Left lobe of liver (tissue), 2 donors: Measurements from ENCODE around the gene UBE2I. TPM values are rescaled to one million over a fixed set of nuclear protein-coding genes. Genes with fewer than 3 reads are reported as not detected.
"Not testable (repeated sequence)": the region's sequence is repeated elsewhere in the genome, so short reads cannot be mapped to it uniquely, and the experiment has no call there.

Experiments used
- ATAC-seq: fragments of 200-7000 bp; cut with Tn5 transposase; one replicate; pipeline ENCODE4 v1.9.1; 2020; ENCODE audit warnings: mild to moderate bottlenecking, moderate library complexity
- DNase-seq: peaks from one replicate; pipeline ENCODE4 v3.0.0-alpha.2; 2020; ENCODE audit warnings: low spot score
- total RNA-seq: library from RNA; stranded (reverse); gene quantifications from one replicate; pipeline ENCODE4 v1.2.1, GENCODE V29; 2021
- donor health status: DM: no; HTN: no; CAD: no; lungs with moderate emphysema.
- donor health status: DM: no; HTN: yes; CAD: no.

Gene UBE2I
- total RNA-seq, 1 donor from 2014 or later: 28.0 TPM

- not testable (repeated sequence) for ATAC-seq, DNase-seq
Measured at GRCh38 chr16:1292208-1292607, 17.2 kb upstream of the UBE2I start.

DNA sequence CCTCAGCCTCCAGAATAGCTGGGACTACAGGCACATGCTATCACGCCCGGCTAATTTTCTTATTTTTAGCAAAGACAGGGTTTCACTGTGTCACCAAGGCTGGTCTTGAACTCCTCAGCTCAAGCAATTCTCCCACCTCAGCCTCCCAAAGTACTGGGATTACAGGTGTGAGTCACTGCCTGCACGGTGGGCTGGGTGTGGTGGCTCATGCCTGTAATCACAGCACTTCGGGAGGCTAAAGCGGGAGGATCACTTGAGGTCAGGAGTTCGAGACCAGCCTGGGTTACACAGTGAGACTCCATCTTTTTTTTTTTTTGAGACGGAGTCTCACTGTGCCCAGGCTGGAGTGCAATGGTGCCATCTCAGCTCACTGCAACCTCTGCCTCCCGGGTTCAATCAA lies 16.6 kb upstream of the UBE2I start:
- ATAC-seq, DNase-seq: not testable (repeated sequence)

GRCh38 chr16:1293921-1294656 lies 15.3 kb upstream of the UBE2I start:
- ATAC-seq (no peak), DNase-seq (no peak)

- ATAC-seq: no peak
- no peak for DNase-seq
Measured at GRCh38 chr16:1295465-1295864, 14.0 kb upstream of the UBE2I start.

DNA sequence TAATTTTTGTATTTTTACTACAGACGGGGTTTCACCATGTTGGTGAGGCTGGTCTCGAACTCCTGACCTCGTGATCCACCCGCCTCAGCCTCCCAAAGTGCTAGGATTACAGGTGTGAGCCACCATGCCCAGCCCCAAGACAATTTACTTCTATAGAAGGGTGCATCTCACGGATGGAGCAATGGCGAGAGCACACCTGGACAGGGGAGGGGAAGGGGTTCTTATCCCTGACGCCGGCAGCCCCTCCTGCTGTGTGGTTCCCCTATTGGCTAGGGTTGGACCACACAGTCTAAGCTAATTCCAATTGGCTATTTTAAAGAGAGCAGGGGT lies 12.8 kb upstream of the UBE2I start:
- ATAC-seq, DNase-seq: not testable (repeated sequence)

DNA sequence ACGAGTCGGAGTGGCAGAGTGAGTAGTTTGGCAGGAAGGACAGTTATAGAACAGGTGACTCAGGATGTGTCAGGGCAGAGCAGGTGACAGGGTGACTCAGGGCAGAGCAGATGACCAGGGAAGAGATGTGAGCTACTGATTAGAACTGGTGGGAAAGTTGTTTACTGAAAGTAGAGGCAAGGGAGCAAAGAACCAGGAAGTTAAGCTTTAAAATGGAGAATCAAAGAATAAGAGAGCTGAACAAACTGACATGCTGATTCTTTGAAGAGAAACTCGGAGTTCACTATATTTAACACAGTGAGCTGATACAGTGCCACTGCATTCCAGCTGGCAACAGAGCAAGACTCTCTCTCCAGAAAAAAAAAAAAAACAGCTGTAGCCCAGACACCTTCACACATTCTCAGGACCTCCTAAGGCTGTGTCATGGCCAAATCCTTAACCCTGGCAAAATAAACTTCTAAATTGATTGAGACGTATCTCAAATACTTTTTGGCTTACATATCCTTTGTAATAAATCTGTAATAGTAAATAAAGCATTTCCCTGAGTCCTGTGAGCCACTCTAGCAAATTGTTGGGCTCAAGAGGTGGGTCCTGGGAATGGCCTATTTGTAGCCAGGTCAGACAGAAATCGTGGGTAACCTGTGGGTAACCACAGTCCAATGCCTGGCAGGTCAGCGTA lies 12.3 kb upstream of the UBE2I start:
- DNase-seq (no peak), ATAC-seq (peak; percentile 29)

DNA sequence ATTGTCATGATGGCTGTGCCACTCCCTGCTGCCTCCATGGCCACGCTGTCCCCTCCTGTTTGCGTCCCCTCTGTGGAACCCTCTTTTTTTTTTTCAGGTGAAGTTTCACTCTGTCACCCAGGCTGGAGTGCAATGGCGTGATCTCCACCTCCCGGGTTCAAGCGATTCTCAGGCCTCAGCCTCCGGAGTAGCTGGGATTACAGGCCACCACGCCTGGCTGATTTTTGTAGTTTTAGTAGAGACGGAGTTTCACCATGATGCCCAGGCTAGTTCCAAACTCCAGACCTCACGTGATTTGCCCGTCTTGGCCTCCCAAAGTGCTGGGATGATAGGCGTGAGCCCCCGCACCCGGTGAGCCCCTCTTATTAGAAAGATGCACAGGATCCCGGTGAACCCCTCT lies 11.0 kb upstream of the UBE2I start:
- ATAC-seq: no peak
- DNase-seq: no peak

DNA sequence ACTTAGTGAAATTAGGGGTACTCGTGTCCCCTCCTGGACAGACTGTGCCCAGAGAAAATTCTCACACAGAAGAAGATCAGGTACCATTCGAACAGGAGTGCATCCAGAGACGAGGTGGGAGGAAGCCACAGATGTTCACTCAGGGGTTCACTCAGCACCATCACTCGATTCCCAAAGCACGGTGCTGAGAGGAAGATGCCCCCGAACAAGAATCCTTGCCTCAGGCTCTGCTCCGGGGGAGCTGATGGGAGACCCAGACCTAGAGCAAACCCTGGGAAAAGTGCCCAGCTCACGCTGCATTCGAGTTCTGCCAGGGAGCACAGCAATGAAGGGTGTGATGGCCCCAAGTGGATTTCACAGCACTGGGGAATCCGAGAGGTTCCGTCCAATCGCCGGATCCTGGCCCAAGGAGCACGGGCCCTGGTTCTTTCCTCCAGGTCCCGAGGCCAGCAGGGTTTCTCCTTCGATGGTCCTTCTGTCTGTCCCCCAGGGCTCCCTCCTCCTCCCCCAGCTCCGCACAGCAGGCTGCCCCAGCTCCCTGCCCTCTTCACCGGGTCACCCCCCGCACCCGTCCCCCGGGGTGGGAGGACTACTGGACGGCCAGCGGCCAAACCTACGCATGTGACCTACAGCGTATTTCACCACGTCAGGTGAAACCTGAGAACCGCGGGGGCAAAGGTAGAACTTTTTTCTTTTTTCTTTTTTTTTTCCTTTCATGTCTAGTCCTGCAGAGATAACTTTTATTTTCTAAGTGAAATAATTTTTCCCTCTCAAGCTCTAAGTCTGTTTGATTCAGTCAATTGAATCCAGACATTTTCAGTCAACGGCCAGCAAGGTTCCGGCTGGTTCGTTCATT lies 10.2 kb upstream of the UBE2I start:
- DNase-seq (peak; percentile 94), ATAC-seq (peak; percentile 86)

GRCh38 chr16:1299868-1300203 lies 9.6 kb upstream of the UBE2I start:
- DNase-seq (peak; percentile 73), ATAC-seq (peak; percentile 44)

- ATAC-seq (peak; percentile 75), DNase-seq (peak; percentile 78)
Measured at GRCh38 chr16:1300664-1301476, 8.6 kb upstream of the UBE2I start.

GRCh38 chr16:1301562-1301961 lies 7.9 kb upstream of the UBE2I start:
- no peak for DNase-seq

GRCh38 chr16:1305823-1306222 lies 3.6 kb upstream of the UBE2I start:
- DNase-seq (no peak), ATAC-seq (no peak)

More at GRCh38 chr16:1301562-1301961, 7.9 kb upstream of the UBE2I start:
- no peak for ATAC-seq

GRCh38 chr16:1306334-1306733 lies 3.1 kb upstream of the UBE2I start:
- ATAC-seq: no peak

DNA sequence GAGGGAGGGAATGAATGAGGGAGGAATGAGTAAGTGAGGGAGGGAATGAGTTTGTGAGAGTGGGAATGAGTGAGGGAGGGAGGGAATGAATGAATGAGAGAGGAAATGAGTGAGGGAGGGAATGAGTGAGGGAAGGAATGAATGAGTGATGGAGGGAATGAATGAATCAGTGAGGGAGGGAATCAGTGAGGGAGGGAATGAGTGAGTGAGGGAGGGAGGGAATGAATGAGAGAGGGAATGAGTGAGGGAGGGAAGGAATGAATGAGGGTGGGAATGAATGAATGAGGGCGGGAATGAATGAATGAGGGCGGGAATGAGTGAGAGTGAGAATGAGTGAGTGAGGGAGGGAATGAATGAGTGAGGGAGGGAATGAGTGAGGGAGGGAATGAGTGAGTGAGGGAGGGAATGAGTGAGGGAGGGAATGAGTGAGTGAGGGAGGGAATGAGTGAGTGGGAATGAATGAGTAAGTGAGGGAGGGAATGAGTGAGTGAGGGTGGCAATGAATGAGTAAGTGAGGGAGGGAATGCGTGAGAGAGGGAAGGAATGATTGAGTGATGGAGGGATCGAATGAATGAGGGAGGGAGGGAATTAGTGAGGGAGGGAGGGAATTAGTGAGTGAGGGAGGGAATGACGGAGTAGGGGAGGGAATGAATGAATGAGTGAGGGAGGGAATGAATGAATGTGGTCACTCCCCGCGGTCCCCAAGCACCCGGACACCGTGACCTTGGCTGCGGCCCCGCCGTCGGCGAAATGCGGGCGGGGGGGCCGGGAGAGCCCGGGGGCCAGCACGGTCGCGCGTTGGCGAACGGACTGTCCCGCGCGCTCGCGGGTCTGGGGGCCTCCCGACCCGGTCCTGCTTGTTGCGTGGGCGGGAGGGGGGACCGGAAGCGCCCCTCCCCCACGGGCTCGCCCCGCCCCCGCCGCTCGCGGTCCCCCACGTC lies 1.1 kb upstream of the UBE2I start:
- ATAC-seq (no peak), DNase-seq (no peak)

More at GRCh38 chr16:1306334-1306733, 3.1 kb upstream of the UBE2I start:
- DNase-seq: no peak

DNA sequence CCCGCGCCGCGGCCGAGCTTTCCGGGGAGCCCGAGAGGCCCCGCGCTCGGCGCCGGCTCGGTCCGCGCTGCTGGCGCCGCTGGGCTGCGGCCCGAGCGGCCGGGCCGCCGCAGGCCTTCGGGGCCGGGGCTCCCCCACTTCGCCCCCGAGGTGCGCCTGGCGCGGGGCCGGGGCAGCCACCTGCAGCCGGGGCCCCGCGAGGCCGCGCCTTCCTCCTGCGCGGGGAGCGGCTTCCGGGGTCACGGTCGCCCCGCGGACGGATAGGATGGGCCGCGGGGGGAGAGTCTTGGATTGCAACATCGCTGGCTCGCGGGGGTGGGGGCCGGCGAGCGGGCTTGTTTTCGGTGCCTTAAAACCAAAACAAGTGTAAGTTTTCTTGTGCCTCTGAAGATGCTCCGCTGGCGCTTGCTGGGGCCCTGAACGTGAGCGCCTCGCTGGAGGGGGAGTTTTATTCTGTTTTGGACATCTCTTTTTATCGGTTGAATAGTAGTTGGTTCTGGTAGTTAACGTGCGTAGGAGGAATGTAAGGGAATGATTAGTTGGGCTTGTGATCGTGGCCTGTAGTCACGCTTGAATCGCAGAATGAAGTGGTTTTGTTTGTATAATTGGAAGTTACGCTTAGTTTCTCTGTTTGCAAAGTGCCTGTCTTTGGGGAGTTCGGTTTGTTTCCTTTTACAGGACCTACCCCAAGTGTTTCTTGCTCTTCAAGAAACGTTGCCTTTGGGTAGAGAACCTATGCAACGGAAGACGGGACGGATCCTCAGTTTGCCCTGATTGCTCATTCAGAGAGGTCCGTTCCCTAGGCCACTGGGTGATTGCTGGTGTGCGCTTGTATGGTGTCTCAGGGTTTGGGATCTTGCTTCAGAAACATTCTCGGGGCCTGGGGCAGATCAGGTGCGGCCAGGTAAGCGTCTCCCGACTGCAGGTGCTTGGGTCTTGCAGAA lies 724 bp downstream of the UBE2I start:
- ATAC-seq: peak; percentile 8
- peak; percentile 59 for DNase-seq

DNA sequence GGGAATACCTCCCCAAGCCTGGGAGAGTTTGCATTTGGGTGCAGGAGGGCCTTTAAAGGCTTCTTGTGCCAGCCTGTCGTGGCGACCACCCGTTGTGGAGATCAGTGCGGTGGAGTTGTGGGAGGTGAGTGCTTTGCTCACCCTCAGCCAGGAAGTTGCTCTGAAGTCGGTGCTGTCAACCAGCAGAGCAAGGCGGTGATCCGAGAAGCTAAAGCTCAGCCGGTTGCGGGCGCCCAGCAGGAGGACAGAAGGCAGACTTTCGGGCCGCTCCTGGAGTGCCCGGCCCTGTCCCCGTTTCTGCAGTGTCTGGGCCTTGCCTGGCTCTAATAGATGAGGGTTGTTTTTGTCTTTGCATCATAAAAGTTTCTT lies 1.4 kb downstream of the UBE2I start:
- ATAC-seq (no peak), DNase-seq (no peak)

- ATAC-seq (no peak), DNase-seq (peak; percentile 45)
Measured at GRCh38 chr16:1311212-1311737, 1.8 kb downstream of the UBE2I start.

GRCh38 chr16:1311738-1312466 lies 2.5 kb downstream of the UBE2I start:
- ATAC-seq (no peak), DNase-seq (peak; percentile 46)
